Stimulated activated CD8-positive, alpha-beta memory T cell treated with anti-CD3 and anti-CD28 coated beads, Interleukin-4, amount 100 ng/mL, for 48 hours (primary cell): ENCODE results near the gene SYNE4.
"Not testable (repeated sequence)": the region's sequence is repeated elsewhere in the genome, so short reads cannot be mapped to it uniquely, and the experiment has no call there.

Experiments
- DNase-seq: peaks from one replicate; pipeline ENCODE4 v3.0.0-alpha.2; 2020

Gene SYNE4

DNA sequence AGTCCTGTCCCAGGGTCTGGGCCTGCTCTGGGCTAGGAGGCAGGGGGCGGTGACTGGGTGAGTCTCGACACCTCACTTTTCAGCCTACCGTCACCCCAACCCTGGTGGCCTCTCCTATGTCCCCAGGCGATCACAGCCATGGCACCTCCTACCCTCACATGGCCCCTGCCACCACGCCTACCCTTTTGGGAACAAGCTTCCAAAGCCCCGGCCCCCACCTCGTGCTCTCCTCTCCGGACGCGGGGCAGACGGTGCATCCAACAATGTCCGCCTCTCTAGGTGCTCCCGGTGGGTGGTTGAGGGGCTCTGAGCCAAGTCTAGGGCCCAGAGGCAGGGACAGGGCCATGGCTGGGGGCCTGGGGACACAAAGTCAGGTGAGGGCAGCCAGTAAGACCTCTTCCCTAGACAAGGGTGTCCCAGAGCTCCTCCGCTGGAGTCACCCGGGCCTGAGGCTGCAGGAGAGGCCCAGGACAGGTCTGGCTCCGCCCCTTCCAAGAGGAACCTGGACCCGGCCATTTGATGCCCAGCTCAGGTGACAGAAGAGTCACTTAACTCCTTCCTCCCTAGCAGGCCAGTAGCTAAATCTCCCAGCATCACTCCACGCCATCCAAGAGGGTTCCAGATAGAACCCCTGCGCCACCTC is at the start of gene SYNE4:
Gene SYNE4, minus strand, starts transcription at position 478 of the 643 bp plus-strand sequence. Its CDS starts 132 bp downstream, at position 346.
- no peak for DNase-seq

DNA sequence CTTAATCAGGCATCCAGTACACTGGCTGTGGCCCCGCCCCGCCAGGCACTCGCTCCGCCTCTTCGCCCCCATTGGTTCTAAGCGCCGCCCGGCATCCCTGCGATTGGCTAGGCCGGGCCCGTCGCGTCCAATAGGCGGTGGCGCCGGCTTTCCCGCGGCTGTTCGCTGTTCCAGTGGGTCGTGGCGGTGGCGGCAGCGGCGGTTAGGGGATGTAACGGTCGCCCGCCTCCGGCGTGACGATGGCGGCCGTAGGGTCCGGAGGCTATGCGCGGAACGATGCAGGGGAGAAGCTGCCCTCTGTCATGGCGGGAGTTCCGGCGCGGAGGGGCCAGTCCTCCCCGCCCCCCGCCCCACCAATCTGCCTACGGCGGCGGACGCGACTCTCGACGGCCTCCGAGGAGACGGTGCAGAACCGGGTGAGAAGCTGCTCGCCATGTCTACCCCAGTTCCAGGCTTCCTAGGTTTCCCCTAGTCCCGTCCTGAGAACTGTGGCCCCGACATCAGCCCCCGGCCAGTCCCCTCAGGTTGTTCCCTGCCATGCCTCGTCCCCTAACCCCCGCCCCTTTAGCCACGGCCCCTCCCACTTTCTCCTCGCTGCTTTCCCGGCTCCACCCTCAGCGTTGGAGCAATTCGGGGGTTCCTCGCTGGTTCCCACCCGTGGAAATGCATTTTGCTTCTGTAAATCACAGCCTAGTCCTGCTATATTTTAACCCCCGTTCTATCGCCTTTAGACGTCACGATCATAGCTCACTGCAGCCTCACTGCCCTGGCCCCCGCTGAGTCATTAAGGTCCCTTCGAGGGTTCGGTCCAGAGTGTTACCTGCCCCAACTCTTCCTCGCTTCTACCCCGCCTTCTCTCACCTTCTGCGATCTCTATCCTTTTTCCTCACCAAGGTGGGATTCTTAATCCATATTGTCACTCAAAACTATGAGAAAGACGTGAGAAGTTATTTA is 46.4 kb upstream of the SYNE4 start, which contains the start of gene WDR62:
Gene WDR62, plus strand, starts transcription at position 165 of the 954 bp plus-strand sequence. Its CDS starts 75 bp downstream, at position 240.
- peak; percentile 97 for DNase-seq

GRCh38 chr19:36054119-36054732 is 45.6 kb upstream of the SYNE4 start, which contains the start of gene THAP8:
Gene THAP8 (minus strand): TSS chr19:36054285. CDS start chr19:36054217, 68 bp downstream.
- DNase-seq: peak; percentile 100

- DNase-seq: no peak
Measured at GRCh38 chr19:36051637-36052036, 43.0 kb upstream of the SYNE4 start.

DNA sequence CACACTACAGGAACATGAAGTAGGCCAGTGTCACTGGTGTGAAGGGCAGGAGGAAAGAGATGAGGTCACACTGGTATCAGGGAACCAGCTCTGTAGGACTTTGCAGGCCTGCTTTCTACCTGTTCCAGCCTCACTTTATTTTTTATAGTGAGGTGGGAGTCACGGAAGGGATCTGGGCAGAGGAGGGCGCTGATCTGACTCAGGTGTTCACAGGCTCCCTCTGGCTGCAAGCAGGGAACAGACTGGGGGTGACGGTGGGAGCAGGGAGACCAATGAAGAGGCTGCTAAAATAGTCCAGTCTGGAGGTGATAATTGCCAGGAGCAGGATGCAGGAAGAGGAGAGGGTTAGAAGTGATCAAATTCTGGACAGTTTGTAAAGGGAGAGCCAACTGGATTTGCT is 42.6 kb upstream of the SYNE4 start:
- no peak for DNase-seq

DNA sequence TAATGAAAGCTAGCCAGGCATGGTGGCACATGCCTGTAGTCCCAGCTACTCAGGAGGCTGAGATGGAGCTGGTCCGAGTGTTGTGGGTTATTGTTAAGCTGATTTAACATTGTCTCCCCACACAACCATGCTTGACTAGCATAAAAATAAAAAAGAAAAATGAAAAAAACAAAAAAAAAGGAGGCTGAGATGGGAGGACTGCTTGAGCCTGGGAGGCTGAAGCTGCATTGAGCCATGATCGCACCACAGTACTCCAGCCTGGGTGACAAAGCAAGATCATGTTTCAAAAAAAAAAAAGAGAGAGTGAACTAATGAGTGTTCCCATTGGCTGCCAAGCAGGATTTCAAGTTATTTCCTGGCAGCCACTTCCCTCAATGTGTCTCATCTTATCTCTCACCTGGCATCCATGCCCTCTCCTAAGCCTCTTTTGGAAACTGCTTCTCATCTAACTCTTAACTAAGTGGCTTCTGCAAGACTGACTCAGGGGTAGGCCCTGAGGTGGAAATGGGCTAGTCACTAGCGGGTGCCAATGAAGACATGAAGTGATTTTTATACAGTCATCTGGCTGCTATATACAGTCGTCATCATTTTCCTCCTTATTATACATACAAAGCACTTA is 40.6 kb upstream of the SYNE4 start:
- DNase-seq: no peak

GRCh38 chr19:36047835-36048234 is 39.2 kb upstream of the SYNE4 start:
- no peak for DNase-seq

DNA sequence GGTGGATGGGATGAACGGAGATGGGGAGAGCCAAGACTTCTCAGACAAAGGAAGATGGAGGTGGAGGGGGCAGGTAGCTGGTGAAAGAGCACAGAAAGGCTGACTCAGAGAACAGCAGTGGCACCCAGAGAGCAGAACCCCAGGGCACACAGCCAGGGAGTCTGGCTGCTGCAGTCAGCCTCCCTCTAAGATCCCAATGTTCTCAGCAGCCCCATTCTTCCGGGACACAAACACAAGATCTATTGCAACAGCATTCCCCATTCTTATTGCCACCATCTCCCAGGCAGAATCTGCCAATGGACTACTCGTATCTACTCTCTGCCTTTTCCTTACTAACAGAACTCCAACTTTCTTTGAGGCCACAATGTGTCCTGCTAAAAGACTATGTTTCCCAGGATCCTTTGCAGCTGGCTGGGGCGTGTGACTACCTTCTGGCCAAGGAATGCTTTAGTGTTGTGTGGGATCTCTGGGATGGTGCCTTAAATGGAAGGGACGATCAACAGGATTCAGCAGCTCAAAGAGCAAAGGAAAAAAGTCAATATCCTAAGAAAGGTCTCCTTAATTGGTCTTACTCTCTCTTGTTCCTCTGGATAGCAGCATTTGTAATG is 37.9 kb upstream of the SYNE4 start:
- DNase-seq: no peak

- DNase-seq: no peak
Measured at GRCh38 chr19:36043952-36044351, 35.3 kb upstream of the SYNE4 start.

DNA sequence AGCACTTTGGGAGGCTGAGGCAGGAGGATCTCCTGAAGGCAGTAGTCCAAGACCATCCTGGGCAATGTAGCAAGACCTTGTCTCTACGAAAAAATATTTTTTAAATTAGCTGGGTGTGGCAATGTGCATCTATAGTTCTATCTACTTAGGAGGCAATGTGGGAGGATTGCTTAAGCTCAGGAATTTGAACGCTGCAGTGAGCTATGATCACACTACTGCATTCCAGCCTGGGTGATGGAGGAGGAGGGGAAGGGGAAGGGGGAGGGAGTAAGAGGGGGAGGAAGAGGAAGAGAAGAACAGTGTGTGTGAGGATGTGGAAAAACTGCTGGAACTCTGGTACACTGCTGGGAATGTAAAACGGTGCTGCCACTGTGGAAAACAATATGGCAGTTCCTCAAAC is 33.2 kb upstream of the SYNE4 start:
- no peak for DNase-seq

GRCh38 chr19:36041092-36041491 is 32.5 kb upstream of the SYNE4 start:
- DNase-seq: not testable (repeated sequence)

- no peak for DNase-seq
Measured at GRCh38 chr19:36040495-36040894, 31.9 kb upstream of the SYNE4 start.

DNA sequence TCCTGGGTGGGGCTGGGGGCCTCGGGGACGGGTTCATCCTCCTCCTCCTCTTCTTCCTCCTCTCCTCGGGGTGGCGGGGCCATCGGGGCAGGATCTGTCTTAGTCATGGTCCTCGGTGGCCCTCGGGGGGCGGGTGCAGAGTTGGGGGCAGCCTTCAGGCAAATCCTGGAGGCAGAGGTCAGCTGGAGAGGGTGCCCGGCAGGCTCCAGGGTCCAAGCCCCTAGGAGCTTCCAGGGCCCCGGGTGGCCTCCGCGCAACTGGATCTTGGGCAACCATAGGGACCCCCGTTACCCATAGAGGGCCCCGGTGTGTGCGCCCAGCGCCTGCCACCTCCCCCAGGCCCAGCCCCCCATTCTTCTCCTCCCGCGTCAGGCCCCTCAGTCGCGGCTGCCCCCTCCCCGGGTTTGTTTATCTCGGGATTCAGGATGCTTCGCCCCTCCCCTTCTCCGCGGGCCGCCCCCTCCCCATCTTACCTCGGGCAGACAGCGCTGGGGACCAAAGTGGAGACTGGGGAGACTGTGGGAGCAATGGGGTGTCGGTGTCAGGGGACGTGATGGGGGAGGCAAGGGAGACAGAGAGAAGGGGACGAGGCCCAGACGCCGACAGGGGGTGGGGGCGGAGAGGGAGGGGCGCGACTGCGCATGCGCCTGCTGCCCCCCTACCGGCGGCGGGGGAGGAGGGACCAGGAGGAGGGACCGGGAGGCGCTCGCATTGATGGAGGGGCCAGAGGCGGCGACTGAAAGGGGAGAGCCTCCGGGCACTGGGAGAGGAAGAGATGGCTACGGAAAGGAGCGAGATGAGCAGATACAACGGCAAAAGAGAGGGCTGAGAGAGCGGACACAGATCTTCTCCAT is 23.9 kb upstream of the SYNE4 start, which contains the start of gene CLIP3:
Gene CLIP3, minus strand, starts transcription at position 623 of the 854 bp plus-strand sequence. Its CDS starts 516 bp downstream, at position 107.
- DNase-seq: peak; percentile 74

DNA sequence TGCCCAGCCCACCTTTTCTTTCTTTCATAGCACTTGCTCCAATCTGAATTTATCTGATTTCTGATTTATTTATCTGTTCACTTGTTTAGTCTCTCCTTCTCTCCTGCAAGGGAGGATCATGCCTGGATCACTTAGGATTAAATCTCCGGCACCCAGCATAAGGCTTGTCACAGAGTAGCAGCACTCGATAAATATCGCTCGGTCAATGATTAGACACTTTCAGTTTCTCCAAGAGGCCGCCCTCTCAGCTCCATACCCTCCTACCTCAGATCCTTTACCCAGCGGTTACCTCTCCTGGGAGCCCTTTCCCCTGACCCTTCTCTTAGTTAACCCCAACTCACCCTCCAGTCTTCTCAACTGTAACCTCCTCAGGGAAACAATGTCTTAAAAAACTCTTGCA is 22.7 kb upstream of the SYNE4 start:
- no peak for DNase-seq

DNA sequence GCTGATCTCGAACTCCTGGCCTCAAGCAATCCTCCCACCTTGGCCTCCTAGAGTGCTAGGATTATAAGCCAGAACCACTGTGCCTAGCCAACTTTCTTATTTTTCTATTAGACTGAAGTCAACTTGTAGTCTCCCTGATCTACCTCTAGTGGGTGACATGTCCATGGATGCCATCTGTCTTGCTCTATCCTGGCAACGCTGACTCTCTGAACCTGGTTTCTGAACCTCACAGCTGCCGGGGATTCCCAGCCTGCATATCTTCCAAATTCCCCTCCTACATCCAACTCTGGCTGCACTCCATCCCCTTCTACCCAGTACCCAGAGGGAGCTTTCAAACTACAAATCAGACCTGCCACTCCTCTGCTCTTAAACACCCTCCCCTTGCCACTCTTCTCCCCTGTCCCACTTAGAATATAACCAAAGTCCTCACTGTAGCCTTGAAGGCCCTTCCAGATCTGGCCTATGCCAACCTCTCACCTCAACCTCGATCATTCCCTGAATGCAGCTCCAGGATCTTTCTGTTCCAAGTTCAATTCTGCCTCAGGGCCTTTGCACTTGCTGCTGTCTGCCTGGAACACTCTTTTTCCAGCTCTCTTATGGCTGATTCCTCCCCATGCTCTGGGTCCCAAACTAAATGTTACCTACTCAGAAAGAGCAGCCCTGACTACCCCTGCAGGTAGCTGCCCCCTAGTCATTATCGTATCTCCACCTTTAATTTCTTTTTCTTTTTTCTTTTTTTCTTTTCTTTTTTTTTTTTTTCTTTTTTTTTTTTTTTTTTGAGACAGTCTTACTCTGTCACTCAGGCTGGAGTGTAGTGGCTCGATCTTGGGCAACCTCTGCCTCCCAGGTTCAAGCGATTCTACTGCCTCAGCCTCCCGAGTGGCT is 21.9 kb upstream of the SYNE4 start:
- DNase-seq: no peak

DNA sequence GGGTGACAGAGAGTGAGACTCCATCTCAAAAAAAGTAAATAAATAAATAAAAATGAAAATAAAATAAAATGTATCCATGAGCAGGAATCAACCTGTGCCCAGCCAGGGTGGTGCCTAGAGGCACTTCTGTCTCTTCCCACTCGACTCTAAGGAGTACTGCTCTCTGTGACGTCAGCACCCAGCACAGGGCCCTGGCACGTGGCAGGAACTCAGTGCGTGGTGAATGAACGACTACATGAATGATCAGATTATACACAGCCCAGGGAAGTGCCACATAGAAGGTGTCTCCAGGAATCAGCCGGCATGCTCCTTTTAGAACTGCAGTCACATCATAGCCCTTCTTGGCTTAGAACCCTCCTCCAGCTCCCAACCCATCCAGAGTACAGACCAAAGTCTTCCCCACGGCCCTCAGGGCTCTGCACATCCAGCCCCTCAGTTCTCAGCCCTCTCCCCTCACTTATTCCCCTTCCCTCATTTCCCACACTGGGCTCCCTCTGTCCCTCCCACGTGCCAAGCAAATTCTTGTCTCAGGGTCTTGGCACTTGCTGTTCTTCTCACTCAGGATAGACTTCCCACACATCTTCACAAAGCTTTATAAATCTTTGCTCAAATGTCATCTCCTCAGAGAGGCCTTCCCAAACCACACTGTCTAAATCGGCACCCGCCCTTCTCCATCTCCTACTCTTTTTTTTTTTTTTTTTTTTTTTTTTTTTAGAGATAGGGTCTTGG is 19.9 kb upstream of the SYNE4 start:
- no peak for DNase-seq

- DNase-seq: no peak
Measured at GRCh38 chr19:36027696-36028095, 19.1 kb upstream of the SYNE4 start.

DNA sequence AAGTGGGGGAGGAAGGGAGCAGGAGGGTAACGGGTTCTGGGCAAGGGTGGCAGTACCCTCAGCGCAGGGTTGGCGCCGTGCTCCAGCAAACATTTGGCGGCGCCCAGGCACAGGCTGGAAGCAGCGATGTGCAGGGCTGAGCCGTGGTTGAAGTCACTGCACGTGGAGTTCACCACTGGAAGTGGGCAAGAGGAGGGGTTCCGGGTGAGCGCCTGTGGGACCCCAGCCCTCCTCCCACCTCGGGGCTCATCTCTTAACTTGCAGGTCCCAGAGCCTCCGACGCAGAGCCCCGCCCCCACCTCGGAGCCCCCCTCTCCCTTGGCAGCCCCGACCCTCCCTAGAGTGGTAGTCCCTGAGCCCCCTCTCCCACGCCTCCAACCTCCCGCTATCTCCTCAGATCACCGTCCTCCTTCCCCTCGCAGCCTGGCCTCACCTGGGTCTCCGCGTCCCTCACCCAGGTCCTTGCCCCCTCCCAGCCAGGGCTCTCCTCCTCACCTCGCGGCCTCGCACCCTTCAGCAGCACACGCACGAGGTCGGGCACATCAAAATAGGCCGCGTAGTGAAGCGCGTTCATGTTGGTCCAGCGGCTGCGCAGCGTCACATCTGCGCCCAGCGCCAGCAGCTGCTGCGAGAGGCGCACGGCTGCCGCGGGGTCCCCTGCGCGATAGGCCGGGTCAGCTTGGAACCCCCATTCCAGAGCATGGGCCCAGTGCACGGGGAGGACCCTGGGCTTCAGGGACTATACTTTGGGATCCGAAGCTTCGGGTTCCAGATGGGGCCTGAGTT is 17.7 kb upstream of the SYNE4 start:
- DNase-seq: no peak

DNA sequence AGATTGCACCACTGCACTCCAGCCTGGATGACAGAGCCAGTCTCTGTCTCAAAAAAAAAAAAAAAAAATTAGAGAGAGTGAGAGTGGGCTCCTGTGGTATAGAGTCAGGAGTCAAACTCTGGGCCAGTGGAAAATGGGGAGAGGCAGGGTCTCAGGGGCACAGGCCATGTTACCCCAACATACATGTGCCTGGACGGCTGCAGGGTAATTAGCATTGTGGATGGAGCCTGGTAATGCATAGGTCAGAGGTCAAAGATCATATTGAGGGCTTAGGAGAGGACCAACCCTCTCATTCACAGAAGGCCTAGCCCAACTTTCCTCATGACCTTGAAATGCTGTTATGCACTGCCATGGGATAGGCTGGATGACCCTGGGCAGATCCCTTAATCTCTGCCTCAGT is 16.9 kb upstream of the SYNE4 start:
- DNase-seq: no peak
